Measurements from ENCODE around the gene TLE5.
"Not testable (repeated sequence)": the region's sequence is repeated elsewhere in the genome, so short reads cannot be mapped to it uniquely, and the experiment has no call there.

The TLE5 gene

GRCh38 chr19:3055741-3056416 is 6.4 kb downstream of the TLE5 start:
- DNase-seq (ENCODE audit: low read depth) = no peak
- H3K4me3 ChIP-seq (replicated peaks; ENCODE audit: low read depth, low read length) = no peak overlapping the region
- TF ChIP-seq, protein P1, sequence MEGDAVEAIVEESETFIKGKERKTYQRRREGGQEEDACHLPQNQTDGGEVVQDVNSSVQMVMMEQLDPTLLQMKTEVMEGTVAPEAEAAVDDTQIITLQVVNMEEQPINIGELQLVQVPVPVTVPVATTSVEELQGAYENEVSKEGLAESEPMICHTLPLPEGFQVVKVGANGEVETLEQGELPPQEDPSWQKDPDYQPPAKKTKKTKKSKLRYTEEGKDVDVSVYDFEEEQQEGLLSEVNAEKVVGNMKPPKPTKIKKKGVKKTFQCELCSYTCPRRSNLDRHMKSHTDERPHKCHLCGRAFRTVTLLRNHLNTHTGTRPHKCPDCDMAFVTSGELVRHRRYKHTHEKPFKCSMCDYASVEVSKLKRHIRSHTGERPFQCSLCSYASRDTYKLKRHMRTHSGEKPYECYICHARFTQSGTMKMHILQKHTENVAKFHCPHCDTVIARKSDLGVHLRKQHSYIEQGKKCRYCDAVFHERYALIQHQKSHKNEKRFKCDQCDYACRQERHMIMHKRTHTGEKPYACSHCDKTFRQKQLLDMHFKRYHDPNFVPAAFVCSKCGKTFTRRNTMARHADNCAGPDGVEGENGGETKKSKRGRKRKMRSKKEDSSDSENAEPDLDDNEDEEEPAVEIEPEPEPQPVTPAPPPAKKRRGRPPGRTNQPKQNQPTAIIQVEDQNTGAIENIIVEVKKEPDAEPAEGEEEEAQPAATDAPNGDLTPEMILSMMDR (IDR thresholded peaks at IDR 0.05; ENCODE audit: low read length, missing control alignments) = no peak

- TF ChIP-seq, protein P1 (IDR thresholded peaks at IDR 0.05; ENCODE audit: low read length, missing control alignments) = no peak
- no peak for DNase-seq (ENCODE audit: low read depth)
- no peak overlapping the region for H3K4me3 ChIP-seq (replicated peaks; ENCODE audit: low read depth, low read length)
These were observed 7.1 kb downstream of the TLE5 start for GRCh38 chr19:3054972-3055740.

GRCh38 chr19:3054265-3054971 is 7.9 kb downstream of the TLE5 start:
- TF ChIP-seq, protein P1 (IDR thresholded peaks at IDR 0.05; ENCODE audit: low read length, missing control alignments) = no peak
- no peak for DNase-seq (ENCODE audit: low read depth)
- H3K4me3 ChIP-seq (replicated peaks; ENCODE audit: low read depth, low read length) = no peak overlapping the region

- DNase-seq (ENCODE audit: low read depth) = no peak
- TF ChIP-seq, protein P1 (IDR thresholded peaks at IDR 0.05; ENCODE audit: low read length, missing control alignments) = no peak
- no peak overlapping the region for H3K4me3 ChIP-seq (replicated peaks; ENCODE audit: low read depth, low read length)
These were observed 8.5 kb downstream of the TLE5 start for GRCh38 chr19:3053780-3054179.

- no peak overlapping the region for H3K4me3 ChIP-seq (replicated peaks; ENCODE audit: low read depth, low read length)
- no peak for DNase-seq (ENCODE audit: low read depth)
- TF ChIP-seq, protein P1 (IDR thresholded peaks at IDR 0.05; ENCODE audit: low read length, missing control alignments) = no peak
These were observed 9.1 kb downstream of the TLE5 start for GRCh38 chr19:3053218-3053621.

- DNase-seq (ENCODE audit: low read depth); H3K4me3 ChIP-seq (replicated peaks; ENCODE audit: low read depth, low read length): not testable (repeated sequence)
These were observed 12.3 kb downstream of the TLE5 start for GRCh38 chr19:3050016-3050415.

- no peak overlapping the region for H3K4me3 ChIP-seq (replicated peaks; ENCODE audit: low read depth, low read length)
- TF ChIP-seq, protein P1 (IDR thresholded peaks at IDR 0.05; ENCODE audit: low read length, missing control alignments) = no peak
- no peak for DNase-seq (ENCODE audit: low read depth)
These were observed 13.2 kb downstream of the TLE5 start for GRCh38 chr19:3049089-3049488.
